Adrenal gland (tissue), 12 donors: ENCODE results near the gene SOHLH1. TPM values are rescaled to one million over a fixed set of nuclear protein-coding genes. Genes with fewer than 3 reads are reported as not detected.

Source experiments
- DNase-seq, 7 donors: peaks; one replicate each; pipeline ENCODE4 v3.0.0-alpha.2; 2019 to 2020
- H3K27ac ChIP-seq, 5 donors: fragments of 200-600 bp; sonication (generic) in 4 of 5; 1 replicate in 3 of 5; 2 replicates in 2 of 5; pipeline versions ENCODE4 v1.5.1 to v1.8.0; 2016 to 2020; ENCODE audit warnings: mild to moderate bottlenecking in 1 of 5
- H3K27me3 ChIP-seq: fragments of 200-600 bp; 2 replicates; pipeline ENCODE4 v1.8.0; 2021
- H3K36me3 ChIP-seq, 2 donors: fragments of 200-600 bp; replicated peaks in 1 of 2; 1 replicate in 1 of 2; 2 replicates in 1 of 2; pipeline versions ENCODE4 v1.5.1 to v1.8.0; 2018 to 2022
- H3K4me1 ChIP-seq, 2 donors: fragments of 200-600 bp; replicated peaks in 1 of 2; 1 replicate in 1 of 2; 2 replicates in 1 of 2; pipeline versions ENCODE4 v1.5.1 to v1.8.0; 2018 to 2021
- H3K4me3 ChIP-seq, 4 donors: fragments of 200-600 bp; sonication (generic) in 3 of 4; one replicate each; pipeline ENCODE4 v1.5.1; 2016 to 2018
- H3K9me3 ChIP-seq, 3 donors: fragments of 200-600 bp; sonication (generic) in 1 of 3; replicated peaks in 1 of 3; 1 replicate in 2 of 3; 2 replicates in 1 of 3; pipeline versions ENCODE4 v1.5.1 to v1.8.0; 2016 to 2021
- POLR2A ChIP-seq, 2 donors: fragments of 450-650 bp; IDR thresholded peaks; one replicate each; pipeline ENCODE4 v1.6.1; 2017; ENCODE audit warnings: antibody characterized with exemption in 2 of 2, mild to moderate bottlenecking in 2 of 2, moderate library complexity in 1 of 2
- WGBS, 4 donors: extraction: QIAGEN DNeasy Blood & Tissue Kit in 2 of 4; methylation state at CpG; one replicate each; pipeline versions ENCODE4 v1.1.5 to v1.1.7; 2013 to 2017; 5-methylcytosine and 5-hydroxymethylcytosine counted together
- intact Hi-C, 2 donors: fragments of 100-400 bp; cut with DNase I; formaldehyde crosslinking; loops; one replicate each; pipeline versions ENCODE4 v1.14.1 to v1.15.0; 2022 to 2023
- polyA plus RNA-seq, 3 donors: library from polyadenylated mRNA; stranded (reverse); fragments of 200-250 nt in 2 of 3; fragments of 350-450 nt in 1 of 3; fragmentation: Illumina TruSeq in 1 of 3; extraction: RNeasy Lipid Tissue Mini Kit (QIAGEN cat#74804) in 1 of 3; gene quantifications; one replicate each; pipeline ENCODE4 v1.2.3, GENCODE V29; 2013 to 2014
- total RNA-seq, 9 donors: library from RNA; depleted of rRNA in 4 of 9; stranded (reverse); fragments of >200 nt in 4 of 9; fragments of 120-200 nt in 1 of 9; fragmentation: NEBNext Ultra II Directional in 1 of 9; extraction: Animal tissue kit (Norgen Biotek cat#: 25700) in 1 of 9; gene quantifications; one replicate each; pipeline versions ENCODE4 v1.1.0 to v1.2.4, GENCODE V29; 2013 to 2023
- TF ChIP-seq, protein P1 (sequence below), 6 experiments: fragments of 450-650 bp in 4 of 6; fragments of 200-600 bp in 2 of 6; sonication (generic) in 1 of 6; IDR thresholded peaks; 1 replicate in 5 of 6; 2 replicates in 1 of 6; pipeline versions ENCODE4 v1.5.1 to v1.8.0; 2016 to 2021; ENCODE audit warnings: antibody characterized with exemption in 6 of 6, mild to moderate bottlenecking in 2 of 6, moderate library complexity in 1 of 6
- donor health status: healthy with polysubstance abuse.
- donor health status: Bipolar disorder and iron deficiency.
- donor health status: DM: yes; HTN: yes; CAD: no.
- donor health status: DM: no; HTN: no; CAD: no.
- donor health status: DM: no; HTN: no; CAD: no.
- donor health status: DM: yes; HTN: yes; CAD: no.

The SOHLH1 gene
- total and polyA plus RNA-seq, 12 donors = not detected

DNA sequence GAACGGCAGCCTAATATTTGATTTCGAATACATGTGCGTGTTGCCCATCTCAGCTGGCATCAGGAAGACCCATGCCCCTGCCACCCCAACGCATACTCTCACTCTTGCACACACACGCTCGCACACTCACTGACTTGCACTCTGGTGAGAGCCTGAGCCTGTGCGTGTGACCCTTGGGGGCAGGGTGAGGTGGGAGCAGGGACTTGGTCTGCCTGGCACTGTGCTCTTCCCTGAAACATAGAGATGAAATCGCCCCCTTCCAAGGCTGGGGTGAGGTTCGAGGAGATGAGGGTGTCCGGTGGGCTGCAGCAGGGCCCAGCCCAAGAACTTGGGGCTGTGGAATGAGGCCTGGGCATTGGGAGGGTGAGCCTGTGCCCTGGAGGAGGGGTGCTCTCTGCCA lies 35.0 kb downstream of the SOHLH1 start:
- Histone ChIP-seq H3K4me1 (no peaks in the 10 kb centered on the region), H3K27ac (no peak overlapping the region), H3K36me3 (no peaks in the 10 kb centered on the region), H3K4me3 (no peak overlapping the region), H3K27me3 (no peaks in the 10 kb centered on the region), H3K9me3 (no peaks in the 10 kb centered on the region)
- WGBS, 4 donors = 82 to 89% (median 83%) methylated on average over 7 to 10 of the region's 10 CpGs
- TF ChIP-seq, protein P1, sequence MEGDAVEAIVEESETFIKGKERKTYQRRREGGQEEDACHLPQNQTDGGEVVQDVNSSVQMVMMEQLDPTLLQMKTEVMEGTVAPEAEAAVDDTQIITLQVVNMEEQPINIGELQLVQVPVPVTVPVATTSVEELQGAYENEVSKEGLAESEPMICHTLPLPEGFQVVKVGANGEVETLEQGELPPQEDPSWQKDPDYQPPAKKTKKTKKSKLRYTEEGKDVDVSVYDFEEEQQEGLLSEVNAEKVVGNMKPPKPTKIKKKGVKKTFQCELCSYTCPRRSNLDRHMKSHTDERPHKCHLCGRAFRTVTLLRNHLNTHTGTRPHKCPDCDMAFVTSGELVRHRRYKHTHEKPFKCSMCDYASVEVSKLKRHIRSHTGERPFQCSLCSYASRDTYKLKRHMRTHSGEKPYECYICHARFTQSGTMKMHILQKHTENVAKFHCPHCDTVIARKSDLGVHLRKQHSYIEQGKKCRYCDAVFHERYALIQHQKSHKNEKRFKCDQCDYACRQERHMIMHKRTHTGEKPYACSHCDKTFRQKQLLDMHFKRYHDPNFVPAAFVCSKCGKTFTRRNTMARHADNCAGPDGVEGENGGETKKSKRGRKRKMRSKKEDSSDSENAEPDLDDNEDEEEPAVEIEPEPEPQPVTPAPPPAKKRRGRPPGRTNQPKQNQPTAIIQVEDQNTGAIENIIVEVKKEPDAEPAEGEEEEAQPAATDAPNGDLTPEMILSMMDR (IDR thresholded peaks at IDR 0.05) = no peak
- no peak for TF ChIP-seq POLR2A (IDR thresholded peaks at IDR 0.05)
- no peak for DNase-seq
- intact Hi-C loops = no loop called here

DNA sequence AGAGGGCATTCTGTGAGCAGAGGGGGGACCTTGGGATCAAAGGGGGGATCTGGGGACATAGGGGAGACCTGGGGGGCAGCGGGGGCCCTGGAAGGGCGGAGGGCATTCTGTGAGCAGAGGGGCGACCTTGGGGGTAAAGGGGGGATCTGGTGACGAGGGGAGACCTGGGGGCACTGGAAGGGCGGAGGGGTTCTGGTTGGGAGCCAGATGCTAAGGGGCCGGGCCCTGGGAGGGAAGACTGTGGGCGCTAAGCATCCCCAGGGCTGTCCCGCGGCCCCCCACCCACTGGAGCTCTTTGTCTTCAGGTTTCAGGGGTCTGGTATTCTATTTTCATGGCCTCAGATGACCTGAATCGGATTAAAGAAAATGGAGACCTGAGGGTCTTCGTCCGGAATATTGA lies 35.4 kb downstream of the SOHLH1 start:
- no peak overlapping the region for H3K27ac ChIP-seq
- no peaks in the 10 kb centered on the region for H3K4me1 ChIP-seq
- intact Hi-C loops = no loop called here
- no peak overlapping the region for H3K4me3 ChIP-seq
- no peak for DNase-seq
- TF ChIP-seq, protein P1 (IDR thresholded peaks at IDR 0.05) = no peak
- no peak for TF ChIP-seq POLR2A (IDR thresholded peaks at IDR 0.05)
- no peaks in the 10 kb centered on the region for H3K9me3 ChIP-seq
- H3K36me3 ChIP-seq = no peaks in the 10 kb centered on the region
- WGBS, 4 donors = 82 to 86% (median 85%) methylated on average over 9 to 12 of the region's 12 CpGs
- no peaks in the 10 kb centered on the region for H3K27me3 ChIP-seq

DNA sequence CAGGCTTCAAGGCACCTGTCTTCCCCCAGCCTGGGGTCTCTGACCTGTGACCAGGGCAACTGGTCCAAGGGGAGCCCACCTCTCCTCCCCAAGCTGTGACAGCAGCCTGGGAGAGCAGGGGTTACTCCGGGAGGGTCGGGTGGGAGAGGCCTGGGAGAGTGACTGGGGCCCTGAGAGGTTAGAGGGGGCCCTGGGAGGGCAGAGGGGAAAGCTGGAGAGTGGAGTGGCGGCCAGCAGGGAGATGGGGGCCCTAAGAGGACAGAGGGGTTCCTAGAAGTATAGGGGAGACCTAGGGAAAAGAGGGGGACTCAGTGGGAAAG lies 35.9 kb downstream of the SOHLH1 start:
- Histone ChIP-seq H3K4me3 (no peak overlapping the region), H3K9me3 (no peaks in the 10 kb centered on the region), H3K4me1 (no peaks in the 10 kb centered on the region), H3K27ac (no peak overlapping the region), H3K27me3 (no peaks in the 10 kb centered on the region), H3K36me3 (no peaks in the 10 kb centered on the region)
- no peak for TF ChIP-seq POLR2A (IDR thresholded peaks at IDR 0.05)
- TF ChIP-seq, protein P1 (IDR thresholded peaks at IDR 0.05) = no peak
- intact Hi-C loops = no loop called here
- 33 to 69% (median 65%) methylated on average over 3 of the region's 3 CpGs for WGBS, 4 donors
- no peak for DNase-seq

DNA sequence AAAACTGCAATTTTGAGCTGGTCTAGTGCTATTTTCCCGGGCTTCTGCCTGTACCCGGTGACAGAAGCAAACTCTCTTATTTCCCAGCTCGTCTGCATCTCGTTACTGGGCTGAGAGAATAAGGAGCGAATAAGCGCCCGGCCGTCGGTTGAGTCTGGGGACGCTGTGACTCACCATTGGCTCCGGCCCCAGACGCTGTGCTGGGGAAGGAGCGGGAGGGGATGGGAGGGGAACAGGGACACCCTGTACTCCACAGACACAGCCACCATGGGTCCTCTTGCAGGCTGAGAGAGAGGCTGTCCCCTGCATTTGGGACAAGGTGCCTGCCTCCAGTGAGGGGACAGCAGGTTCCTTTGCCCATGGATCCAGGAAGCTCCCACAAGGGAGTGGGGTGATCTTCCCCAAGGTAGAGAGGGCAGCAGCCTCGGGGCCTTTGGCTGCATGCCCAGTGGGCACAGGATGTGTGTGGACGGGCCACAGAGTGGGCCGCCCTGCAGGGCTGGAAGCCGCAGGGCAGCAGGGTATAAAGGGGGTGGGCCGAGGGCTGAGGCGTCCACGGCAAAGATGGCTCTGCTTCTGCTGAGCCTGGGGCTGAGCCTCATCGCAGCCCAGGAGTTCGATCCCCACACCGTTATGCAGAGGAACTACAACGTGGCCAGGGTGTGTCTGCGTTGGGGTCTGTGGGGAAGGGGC lies 36.4 kb downstream of the SOHLH1 start, which contains the start of gene LCN9:
Gene LCN9, plus strand, starts transcription at position 552 of the 693 bp plus-strand sequence. Its CDS starts 13 bp downstream, at position 565.
- peak in 1 of 7 donors; percentile 4 for DNase-seq
- Histone ChIP-seq H3K4me1 (no peaks in the 10 kb centered on the region), H3K4me3 (no peak within 1 kb of the TSS), H3K27me3 (no peaks in the 10 kb centered on the region), H3K36me3 (no peaks in the 10 kb centered on the region), H3K27ac (no peak within 1 kb of the TSS), H3K9me3 (no peaks in the 10 kb centered on the region)
- TF ChIP-seq, protein P1 (IDR thresholded peaks at IDR 0.05) = no peak
- no peak for TF ChIP-seq POLR2A (IDR thresholded peaks at IDR 0.05)
- 37 to 62% (median 56%) methylated on average over 13 to 25 of the region's 25 CpGs for WGBS, 4 donors
- intact Hi-C loops = no loop called here
